ENCODE measurements around the gene IL1R2.

- TF ChIP-seq, protein P1, sequence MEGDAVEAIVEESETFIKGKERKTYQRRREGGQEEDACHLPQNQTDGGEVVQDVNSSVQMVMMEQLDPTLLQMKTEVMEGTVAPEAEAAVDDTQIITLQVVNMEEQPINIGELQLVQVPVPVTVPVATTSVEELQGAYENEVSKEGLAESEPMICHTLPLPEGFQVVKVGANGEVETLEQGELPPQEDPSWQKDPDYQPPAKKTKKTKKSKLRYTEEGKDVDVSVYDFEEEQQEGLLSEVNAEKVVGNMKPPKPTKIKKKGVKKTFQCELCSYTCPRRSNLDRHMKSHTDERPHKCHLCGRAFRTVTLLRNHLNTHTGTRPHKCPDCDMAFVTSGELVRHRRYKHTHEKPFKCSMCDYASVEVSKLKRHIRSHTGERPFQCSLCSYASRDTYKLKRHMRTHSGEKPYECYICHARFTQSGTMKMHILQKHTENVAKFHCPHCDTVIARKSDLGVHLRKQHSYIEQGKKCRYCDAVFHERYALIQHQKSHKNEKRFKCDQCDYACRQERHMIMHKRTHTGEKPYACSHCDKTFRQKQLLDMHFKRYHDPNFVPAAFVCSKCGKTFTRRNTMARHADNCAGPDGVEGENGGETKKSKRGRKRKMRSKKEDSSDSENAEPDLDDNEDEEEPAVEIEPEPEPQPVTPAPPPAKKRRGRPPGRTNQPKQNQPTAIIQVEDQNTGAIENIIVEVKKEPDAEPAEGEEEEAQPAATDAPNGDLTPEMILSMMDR (IDR thresholded peaks at IDR 0.05; ENCODE audit: low read depth, low read length), result no peak
- no peak for TF ChIP-seq EZH2phosphoT487 (IDR thresholded peaks at IDR 0.05; ENCODE audit: low read depth)
These were observed 53.9 kb downstream of the IL1R2 start for GRCh38 chr2:102045697-102046096.
